ENCODE data around the gene PDZD2.

PDZD2 gene

DNA sequence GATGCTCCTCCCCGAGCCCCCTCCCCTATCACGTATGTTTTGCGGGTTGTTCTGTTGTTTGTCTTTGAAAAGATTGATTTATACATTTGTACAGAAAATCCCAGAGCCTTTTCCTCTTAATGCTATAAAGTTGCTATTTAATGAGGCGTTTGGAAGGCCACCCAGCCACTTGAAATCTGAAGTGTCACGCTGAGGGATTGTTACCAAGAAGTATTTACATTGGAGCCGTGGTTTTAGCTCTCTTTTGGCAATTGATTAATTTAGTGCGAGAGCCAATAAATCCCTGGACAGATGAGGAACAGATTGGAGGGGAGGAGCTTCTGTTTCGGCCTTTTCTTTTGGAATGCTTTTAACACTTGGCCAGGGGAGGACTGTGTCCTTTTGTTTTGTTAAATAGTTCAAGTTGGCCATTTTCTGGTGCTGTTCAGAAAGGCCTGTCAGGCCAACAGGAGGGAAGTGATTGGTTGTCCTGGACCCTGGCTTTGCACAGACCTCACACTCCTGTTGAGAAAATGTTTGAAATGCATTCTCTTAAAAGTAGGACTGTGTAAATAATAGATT, 250.2 kb downstream of the PDZD2 start:
- no peak overlapping the region for H3K4me3 ChIP-seq (ENCODE audit: low read length)
- TF ChIP-seq, protein P1, sequence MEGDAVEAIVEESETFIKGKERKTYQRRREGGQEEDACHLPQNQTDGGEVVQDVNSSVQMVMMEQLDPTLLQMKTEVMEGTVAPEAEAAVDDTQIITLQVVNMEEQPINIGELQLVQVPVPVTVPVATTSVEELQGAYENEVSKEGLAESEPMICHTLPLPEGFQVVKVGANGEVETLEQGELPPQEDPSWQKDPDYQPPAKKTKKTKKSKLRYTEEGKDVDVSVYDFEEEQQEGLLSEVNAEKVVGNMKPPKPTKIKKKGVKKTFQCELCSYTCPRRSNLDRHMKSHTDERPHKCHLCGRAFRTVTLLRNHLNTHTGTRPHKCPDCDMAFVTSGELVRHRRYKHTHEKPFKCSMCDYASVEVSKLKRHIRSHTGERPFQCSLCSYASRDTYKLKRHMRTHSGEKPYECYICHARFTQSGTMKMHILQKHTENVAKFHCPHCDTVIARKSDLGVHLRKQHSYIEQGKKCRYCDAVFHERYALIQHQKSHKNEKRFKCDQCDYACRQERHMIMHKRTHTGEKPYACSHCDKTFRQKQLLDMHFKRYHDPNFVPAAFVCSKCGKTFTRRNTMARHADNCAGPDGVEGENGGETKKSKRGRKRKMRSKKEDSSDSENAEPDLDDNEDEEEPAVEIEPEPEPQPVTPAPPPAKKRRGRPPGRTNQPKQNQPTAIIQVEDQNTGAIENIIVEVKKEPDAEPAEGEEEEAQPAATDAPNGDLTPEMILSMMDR (IDR thresholded peaks at IDR 0.05; ENCODE audit: insufficient read depth, low read depth, low read length, missing control alignments), result no peak
- DNase-seq (ENCODE audit: low read depth), result no peak

DNA sequence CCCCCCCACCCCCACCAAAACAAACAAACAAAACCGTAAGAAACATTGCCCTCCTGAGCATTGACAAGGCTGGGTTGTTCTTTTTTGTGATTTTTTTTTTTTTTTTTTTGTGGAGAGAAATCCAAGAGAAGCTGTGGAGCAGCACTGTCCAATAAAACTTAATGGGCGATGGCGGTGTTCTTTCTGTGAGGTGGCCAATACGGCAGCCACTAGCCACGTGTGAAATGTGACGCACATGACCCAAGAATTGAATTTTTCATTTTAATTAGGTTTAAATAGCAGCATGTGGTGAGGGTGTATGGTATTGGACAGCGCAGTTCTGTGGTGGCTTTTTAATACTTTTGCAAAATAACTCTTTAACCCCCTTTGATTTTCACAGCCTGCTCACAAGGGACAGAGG, 251.1 kb downstream of the PDZD2 start:
- TF ChIP-seq, protein P1 (IDR thresholded peaks at IDR 0.05; ENCODE audit: insufficient read depth, low read depth, low read length, missing control alignments), result no peak
- H3K4me3 ChIP-seq (ENCODE audit: low read length), result no peak overlapping the region
- DNase-seq (ENCODE audit: low read depth), result no peak

GRCh38 chr5:31894141-31894540, 255.2 kb downstream of the PDZD2 start:
- no peak overlapping the region for H3K4me3 ChIP-seq (ENCODE audit: low read length)
- no peak for DNase-seq (ENCODE audit: low read depth)
- TF ChIP-seq, protein P1 (IDR thresholded peaks at IDR 0.05; ENCODE audit: insufficient read depth, low read depth, low read length, missing control alignments), result no peak

GRCh38 chr5:31895199-31895820, 256.4 kb downstream of the PDZD2 start:
- DNase-seq (ENCODE audit: low read depth), result no peak
- no peak overlapping the region for H3K4me3 ChIP-seq (ENCODE audit: low read length)
- TF ChIP-seq, protein P1 (IDR thresholded peaks at IDR 0.05; ENCODE audit: insufficient read depth, low read depth, low read length, missing control alignments), result no peak

DNA sequence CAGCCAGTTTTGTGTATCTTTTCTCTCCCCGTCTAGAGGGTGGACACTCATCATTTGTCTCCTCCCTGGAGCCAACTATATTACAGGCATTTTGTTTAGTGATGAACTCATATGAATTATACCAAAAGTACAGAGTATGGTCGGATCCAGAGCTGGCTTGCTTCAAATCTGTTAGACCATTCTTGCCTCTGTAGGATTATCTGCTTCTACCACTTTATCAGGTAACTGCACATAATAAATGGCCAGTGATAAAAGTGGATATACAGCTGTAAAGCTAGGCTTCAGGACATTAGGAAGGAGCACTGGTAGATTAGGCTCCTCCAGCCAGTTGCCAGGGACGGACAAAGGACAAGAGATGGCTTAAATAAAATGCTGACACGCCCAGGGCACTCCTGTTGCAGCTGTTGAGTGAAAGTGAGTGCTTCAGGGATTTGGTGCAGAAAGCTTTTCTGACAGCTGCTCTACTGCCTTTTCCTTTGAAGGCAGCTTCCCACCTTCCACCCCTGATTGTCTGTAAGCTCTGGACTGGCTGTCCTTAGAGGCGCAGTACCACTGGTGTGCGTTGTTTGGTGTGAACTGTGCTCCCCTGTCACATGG, 259.2 kb downstream of the PDZD2 start:
- no peak overlapping the region for H3K4me3 ChIP-seq (ENCODE audit: low read length)
- TF ChIP-seq, protein P1 (IDR thresholded peaks at IDR 0.05; ENCODE audit: insufficient read depth, low read depth, low read length, missing control alignments), result no peak
- DNase-seq (ENCODE audit: low read depth), result no peak

DNA sequence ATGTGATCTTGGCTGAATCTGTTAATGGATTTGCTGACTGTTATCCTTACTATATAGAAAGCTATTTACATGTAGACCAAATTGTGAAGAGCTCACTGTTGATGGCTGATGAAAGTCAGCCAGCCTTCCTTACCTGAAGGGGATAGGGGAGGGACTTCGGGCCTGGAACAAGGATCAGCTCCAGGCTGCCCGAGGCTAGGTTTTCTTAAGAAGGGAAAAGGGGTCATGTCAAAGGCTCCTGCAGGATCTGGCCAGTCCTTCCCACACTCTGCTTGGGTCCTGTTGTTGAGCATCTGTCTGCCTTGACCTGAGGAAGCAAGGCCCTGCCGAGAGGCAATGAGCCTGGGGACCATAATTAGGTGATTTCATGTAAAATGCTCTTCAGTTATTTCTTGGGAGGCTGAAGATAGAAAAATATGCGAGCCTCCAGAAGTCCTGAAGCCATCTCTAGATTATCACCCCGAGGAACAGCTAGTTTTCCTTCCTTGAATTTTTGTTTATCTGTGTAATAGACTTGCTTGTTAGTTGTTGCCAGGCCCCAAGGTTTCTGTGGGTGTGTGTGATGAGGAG, 261.4 kb downstream of the PDZD2 start:
- TF ChIP-seq, protein P1 (IDR thresholded peaks at IDR 0.05; ENCODE audit: insufficient read depth, low read depth, low read length, missing control alignments), result no peak

More for the DNA sequence above, 261.4 kb downstream of the PDZD2 start:
- no peak overlapping the region for H3K4me3 ChIP-seq (ENCODE audit: low read length)
- no peak for DNase-seq (ENCODE audit: low read depth)

Data from epithelial cell of esophagus (primary cell).